K562 (cell line): ENCODE data around the gene TSR3. TPM values are rescaled to one million over a fixed set of nuclear protein-coding genes. Genes with fewer than 3 reads are reported as not detected.

ENCODE experiments used
- CREB1 ChIP-seq, 2 experiments: sonication (generic) in 1 of 2; formaldehyde crosslinking in 1 of 2; IDR thresholded peaks; 2 replicates each; pipeline versions ENCODE4 v1.6.1 to v1.8.0; 2012 to 2022; ENCODE audit warnings: inconsistent platforms in 1 of 2, mild to moderate bottlenecking in 1 of 2, missing genetic modification reagents in 1 of 2, moderate library complexity in 1 of 2
- CREM ChIP-seq: IDR thresholded peaks from 2 replicates; pipeline ENCODE4 v1.6.1; 2014; ENCODE audit warnings: antibody characterized with exemption, low read depth
- KDM1A ChIP-seq, 2 experiments: fragments of 450-650 bp; IDR thresholded peaks; 2 replicates each; pipeline ENCODE4 v1.6.1; 2016; ENCODE audit warnings: mild to moderate bottlenecking in 2 of 2
- MCM3 ChIP-seq: fragments of 450-650 bp; IDR thresholded peaks from 2 replicates; pipeline ENCODE4 v1.6.1; 2016
- SAP30 ChIP-seq: fragments of 200-600 bp; sonication (generic); IDR thresholded peaks from 2 replicates; pipeline ENCODE4 v1.6.1; 2012; ENCODE audit warnings: borderline replicate concordance, low read depth, mild to moderate bottlenecking, moderate library complexity, low read length, control low read depth, inconsistent platforms; ENCODE audit not compliant: insufficient read depth, poor library complexity, severe bottlenecking
- TAF9B ChIP-seq: fragments of 450-650 bp; IDR thresholded peaks from 2 replicates; pipeline ENCODE4 v1.6.1; 2018; ENCODE audit warnings: mild to moderate bottlenecking; ENCODE audit not compliant: partially characterized antibody
- XRCC5 ChIP-seq: fragments of 200-400 bp; formaldehyde crosslinking; IDR thresholded peaks from 2 replicates; pipeline ENCODE4 v1.6.1; 2017; ENCODE audit warnings: low read depth, mild to moderate bottlenecking, low read length
- polyA plus RNA-seq, 8 experiments: library from polyadenylated mRNA; depleted of rRNA in 4 of 8; stranded (reverse) in 5 of 8; unstranded in 3 of 8; fragments of >200 nt; fragmentation: Nextera tagmentation in 2 of 8; fragmentation: Illumina TruSeq in 1 of 8; extraction: Ambion mirVana in 2 of 8; extraction: Trizol in 1 of 8; gene quantifications; 2 replicates each; pipeline versions ENCODE4 v1.2.1 to v1.2.3, GENCODE V29; 2011 to 2014; ENCODE audit warnings: inconsistent platforms in 1 of 8, missing spikeins in 1 of 8
- total RNA-seq, 7 experiments: library from RNA; depleted of rRNA in 6 of 7; stranded (reverse); fragments of >200 nt in 6 of 7; fragmentation: Illumina TruSeq in 2 of 7; extraction: Trizol in 2 of 7; gene quantifications; 2 replicates each; pipeline versions ENCODE4 v1.2.1 to v1.2.3, GENCODE V29; 2011 to 2021; ENCODE audit warnings: low replicate concordance in 1 of 7
- TF ChIP-seq, protein P1 (sequence below): sonication (generic); formaldehyde crosslinking; IDR thresholded peaks from 2 replicates; pipeline ENCODE4 v1.8.0; 2022; ENCODE audit warnings: mild to moderate bottlenecking, low read depth, missing genetic modification reagents
- TF ChIP-seq, protein P2 (sequence below): sonication (generic); formaldehyde crosslinking; IDR thresholded peaks from 2 replicates; pipeline ENCODE4 v1.8.1; 2023; ENCODE audit warnings: mild to moderate bottlenecking, missing genetic modification reagents, moderate library complexity
- TF ChIP-seq, protein P3 (sequence below), 2 experiments: fragments of 450-650 bp; conservative IDR thresholded peaks; 2 replicates each; pipeline ENCODE4 v1.6.1; 2017; ENCODE audit warnings: mild to moderate bottlenecking in 2 of 2, moderate library complexity in 2 of 2
- TF ChIP-seq, protein P4 (sequence below), 3 experiments: IDR thresholded peaks in 2 of 3; conservative IDR thresholded peaks in 1 of 3; 2 replicates each; pipeline ENCODE4 v1.5.1; 2011 to 2012; ENCODE audit warnings: low read length in 3 of 3, mild to moderate bottlenecking in 3 of 3, control low read depth in 2 of 3, improper control_type of control experiment in 1 of 3, inconsistent platforms in 1 of 3, low read depth in 1 of 3, mixed read lengths in 1 of 3, moderate library complexity in 1 of 3; ENCODE audit not compliant: insufficient read depth in 2 of 3
- TF ChIP-seq, protein P5 (sequence below): IDR thresholded peaks from 2 replicates; pipeline ENCODE4 v1.6.1; 2011; ENCODE audit warnings: borderline replicate concordance, low read depth, mild to moderate bottlenecking, moderate library complexity, low read length; ENCODE audit not compliant: insufficient read depth, poor library complexity, severe bottlenecking
- TF ChIP-seq, protein P6 (sequence below): fragments of 450-650 bp; IDR thresholded peaks from 2 replicates; pipeline ENCODE4 v1.6.1; 2016; ENCODE audit warnings: borderline replicate concordance
- TF ChIP-seq, protein P7 (sequence below): fragments of 450-650 bp; conservative IDR thresholded peaks from 2 replicates; pipeline ENCODE4 v1.6.1; 2016; ENCODE audit warnings: missing genetic modification characterization, low read depth, mild to moderate bottlenecking, control low read depth, missing compliant biosample characterization

Gene TSR3
- total and polyA plus RNA-seq, 9 of the 15 experiments (the other 6 are each of a cell fraction or from before 2014, with no cell fraction given) = 1.5 to 74.8 (median 16.5) TPM

DNA sequence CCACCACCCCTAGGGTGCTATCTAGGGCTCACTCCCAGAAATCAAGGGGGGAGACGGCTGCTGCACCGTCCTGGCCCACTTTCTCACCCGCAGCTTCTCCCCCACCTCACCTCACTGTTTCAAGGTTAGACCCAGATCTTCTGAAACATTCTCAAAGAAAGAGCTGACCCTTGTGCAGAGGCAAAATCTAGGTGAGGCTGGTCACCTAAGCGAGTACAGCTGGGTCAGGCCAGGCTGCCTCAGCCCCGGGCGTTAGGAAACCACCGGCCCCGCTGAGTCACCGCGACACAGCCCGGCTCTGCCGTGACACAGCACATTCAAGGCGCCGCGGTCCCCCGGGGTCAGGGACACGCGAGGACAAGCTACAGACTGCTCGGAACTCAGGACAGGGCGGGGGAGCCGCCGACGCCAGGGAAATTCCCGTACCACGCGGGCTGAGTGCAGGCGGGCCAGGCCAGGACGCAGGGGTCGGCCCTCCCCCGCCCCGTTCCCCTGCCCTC lies 27.2 kb upstream of the TSR3 start (continued):
- TF ChIP-seq, protein P1, sequence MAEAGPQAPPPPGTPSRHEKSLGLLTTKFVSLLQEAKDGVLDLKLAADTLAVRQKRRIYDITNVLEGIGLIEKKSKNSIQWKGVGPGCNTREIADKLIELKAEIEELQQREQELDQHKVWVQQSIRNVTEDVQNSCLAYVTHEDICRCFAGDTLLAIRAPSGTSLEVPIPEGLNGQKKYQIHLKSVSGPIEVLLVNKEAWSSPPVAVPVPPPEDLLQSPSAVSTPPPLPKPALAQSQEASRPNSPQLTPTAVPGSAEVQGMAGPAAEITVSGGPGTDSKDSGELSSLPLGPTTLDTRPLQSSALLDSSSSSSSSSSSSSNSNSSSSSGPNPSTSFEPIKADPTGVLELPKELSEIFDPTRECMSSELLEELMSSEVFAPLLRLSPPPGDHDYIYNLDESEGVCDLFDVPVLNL (CRISPR knock-in tag) = no peak
- peak; percentile 72 for TF ChIP-seq TAF9B
- TF ChIP-seq, protein P2, sequence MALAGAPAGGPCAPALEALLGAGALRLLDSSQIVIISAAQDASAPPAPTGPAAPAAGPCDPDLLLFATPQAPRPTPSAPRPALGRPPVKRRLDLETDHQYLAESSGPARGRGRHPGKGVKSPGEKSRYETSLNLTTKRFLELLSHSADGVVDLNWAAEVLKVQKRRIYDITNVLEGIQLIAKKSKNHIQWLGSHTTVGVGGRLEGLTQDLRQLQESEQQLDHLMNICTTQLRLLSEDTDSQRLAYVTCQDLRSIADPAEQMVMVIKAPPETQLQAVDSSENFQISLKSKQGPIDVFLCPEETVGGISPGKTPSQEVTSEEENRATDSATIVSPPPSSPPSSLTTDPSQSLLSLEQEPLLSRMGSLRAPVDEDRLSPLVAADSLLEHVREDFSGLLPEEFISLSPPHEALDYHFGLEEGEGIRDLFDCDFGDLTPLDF (CRISPR knock-in tag) = no peak
- peak; percentile 53 for TF ChIP-seq CREM
- TF ChIP-seq, protein P3, sequence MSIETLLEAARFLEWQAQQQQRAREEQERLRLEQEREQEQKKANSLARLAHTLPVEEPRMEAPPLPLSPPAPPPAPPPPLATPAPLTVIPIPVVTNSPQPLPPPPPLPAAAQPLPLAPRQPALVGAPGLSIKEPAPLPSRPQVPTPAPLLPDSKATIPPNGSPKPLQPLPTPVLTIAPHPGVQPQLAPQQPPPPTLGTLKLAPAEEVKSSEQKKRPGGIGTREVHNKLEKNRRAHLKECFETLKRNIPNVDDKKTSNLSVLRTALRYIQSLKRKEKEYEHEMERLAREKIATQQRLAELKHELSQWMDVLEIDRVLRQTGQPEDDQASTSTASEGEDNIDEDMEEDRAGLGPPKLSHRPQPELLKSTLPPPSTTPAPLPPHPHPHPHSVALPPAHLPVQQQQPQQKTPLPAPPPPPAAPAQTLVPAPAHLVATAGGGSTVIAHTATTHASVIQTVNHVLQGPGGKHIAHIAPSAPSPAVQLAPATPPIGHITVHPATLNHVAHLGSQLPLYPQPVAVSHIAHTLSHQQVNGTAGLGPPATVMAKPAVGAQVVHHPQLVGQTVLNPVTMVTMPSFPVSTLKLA (conservative IDR thresholded peaks at IDR 0.05) = peak; percentile 71 to 86
- TF ChIP-seq, protein P4, sequence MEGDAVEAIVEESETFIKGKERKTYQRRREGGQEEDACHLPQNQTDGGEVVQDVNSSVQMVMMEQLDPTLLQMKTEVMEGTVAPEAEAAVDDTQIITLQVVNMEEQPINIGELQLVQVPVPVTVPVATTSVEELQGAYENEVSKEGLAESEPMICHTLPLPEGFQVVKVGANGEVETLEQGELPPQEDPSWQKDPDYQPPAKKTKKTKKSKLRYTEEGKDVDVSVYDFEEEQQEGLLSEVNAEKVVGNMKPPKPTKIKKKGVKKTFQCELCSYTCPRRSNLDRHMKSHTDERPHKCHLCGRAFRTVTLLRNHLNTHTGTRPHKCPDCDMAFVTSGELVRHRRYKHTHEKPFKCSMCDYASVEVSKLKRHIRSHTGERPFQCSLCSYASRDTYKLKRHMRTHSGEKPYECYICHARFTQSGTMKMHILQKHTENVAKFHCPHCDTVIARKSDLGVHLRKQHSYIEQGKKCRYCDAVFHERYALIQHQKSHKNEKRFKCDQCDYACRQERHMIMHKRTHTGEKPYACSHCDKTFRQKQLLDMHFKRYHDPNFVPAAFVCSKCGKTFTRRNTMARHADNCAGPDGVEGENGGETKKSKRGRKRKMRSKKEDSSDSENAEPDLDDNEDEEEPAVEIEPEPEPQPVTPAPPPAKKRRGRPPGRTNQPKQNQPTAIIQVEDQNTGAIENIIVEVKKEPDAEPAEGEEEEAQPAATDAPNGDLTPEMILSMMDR (IDR thresholded peaks at IDR 0.05 in 2 of 3, conservative IDR thresholded peaks at IDR 0.05 in 1 of 3; ENCODE audit: insufficient read depth in 2 of 3, low read depth in 1 of 3, low read length in 3 of 3) = no peak
- no peak for TF ChIP-seq CREB1 (IDR thresholded peaks at IDR 0.05)
- no peak; the same call in 1 of the 2 replicates for TF ChIP-seq CREB1 (CRISPR knock-in tag; IDR thresholded peaks at IDR 0.05)
- no peak for TF ChIP-seq MCM3
- TF ChIP-seq, protein P5, sequence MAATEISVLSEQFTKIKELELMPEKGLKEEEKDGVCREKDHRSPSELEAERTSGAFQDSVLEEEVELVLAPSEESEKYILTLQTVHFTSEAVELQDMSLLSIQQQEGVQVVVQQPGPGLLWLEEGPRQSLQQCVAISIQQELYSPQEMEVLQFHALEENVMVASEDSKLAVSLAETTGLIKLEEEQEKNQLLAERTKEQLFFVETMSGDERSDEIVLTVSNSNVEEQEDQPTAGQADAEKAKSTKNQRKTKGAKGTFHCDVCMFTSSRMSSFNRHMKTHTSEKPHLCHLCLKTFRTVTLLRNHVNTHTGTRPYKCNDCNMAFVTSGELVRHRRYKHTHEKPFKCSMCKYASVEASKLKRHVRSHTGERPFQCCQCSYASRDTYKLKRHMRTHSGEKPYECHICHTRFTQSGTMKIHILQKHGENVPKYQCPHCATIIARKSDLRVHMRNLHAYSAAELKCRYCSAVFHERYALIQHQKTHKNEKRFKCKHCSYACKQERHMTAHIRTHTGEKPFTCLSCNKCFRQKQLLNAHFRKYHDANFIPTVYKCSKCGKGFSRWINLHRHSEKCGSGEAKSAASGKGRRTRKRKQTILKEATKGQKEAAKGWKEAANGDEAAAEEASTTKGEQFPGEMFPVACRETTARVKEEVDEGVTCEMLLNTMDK = no peak
- TF ChIP-seq, protein P6, sequence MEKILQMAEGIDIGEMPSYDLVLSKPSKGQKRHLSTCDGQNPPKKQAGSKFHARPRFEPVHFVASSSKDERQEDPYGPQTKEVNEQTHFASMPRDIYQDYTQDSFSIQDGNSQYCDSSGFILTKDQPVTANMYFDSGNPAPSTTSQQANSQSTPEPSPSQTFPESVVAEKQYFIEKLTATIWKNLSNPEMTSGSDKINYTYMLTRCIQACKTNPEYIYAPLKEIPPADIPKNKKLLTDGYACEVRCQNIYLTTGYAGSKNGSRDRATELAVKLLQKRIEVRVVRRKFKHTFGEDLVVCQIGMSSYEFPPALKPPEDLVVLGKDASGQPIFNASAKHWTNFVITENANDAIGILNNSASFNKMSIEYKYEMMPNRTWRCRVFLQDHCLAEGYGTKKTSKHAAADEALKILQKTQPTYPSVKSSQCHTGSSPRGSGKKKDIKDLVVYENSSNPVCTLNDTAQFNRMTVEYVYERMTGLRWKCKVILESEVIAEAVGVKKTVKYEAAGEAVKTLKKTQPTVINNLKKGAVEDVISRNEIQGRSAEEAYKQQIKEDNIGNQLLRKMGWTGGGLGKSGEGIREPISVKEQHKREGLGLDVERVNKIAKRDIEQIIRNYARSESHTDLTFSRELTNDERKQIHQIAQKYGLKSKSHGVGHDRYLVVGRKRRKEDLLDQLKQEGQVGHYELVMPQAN = peak; percentile 76; the same call in 1 of the 2 replicates
- TF ChIP-seq SAP30 = peak; percentile 78
- TF ChIP-seq, protein P7, sequence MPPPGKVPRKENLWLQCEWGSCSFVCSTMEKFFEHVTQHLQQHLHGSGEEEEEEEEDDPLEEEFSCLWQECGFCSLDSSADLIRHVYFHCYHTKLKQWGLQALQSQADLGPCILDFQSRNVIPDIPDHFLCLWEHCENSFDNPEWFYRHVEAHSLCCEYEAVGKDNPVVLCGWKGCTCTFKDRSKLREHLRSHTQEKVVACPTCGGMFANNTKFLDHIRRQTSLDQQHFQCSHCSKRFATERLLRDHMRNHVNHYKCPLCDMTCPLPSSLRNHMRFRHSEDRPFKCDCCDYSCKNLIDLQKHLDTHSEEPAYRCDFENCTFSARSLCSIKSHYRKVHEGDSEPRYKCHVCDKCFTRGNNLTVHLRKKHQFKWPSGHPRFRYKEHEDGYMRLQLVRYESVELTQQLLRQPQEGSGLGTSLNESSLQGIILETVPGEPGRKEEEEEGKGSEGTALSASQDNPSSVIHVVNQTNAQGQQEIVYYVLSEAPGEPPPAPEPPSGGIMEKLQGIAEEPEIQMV (tag) = no peak
- TF ChIP-seq KDM1A (IDR thresholded peaks at IDR 0.05) = no peak
- 0 out of 2 replicates have a peak, but pooled peaks have one; percentile 28 for TF ChIP-seq XRCC5
